Fibroblast of upper back skin (primary cell): ENCODE measurements around the gene LDLRAD4.
"Not testable (repeated sequence)": the region's sequence is repeated elsewhere in the genome, so short reads cannot be mapped to it uniquely, and the experiment has no call there.

ENCODE experiments used
- DNase-seq: peaks from one replicate; pipeline ENCODE4 v3.0.0-alpha.2; 2013

The LDLRAD4 gene

GRCh38 chr18:13585379-13586153 is 367.0 kb downstream of the LDLRAD4 start:
- no peak for DNase-seq

- no peak for DNase-seq
Observed at GRCh38 chr18:13587001-13587400, 368.4 kb downstream of the LDLRAD4 start.

GRCh38 chr18:13587477-13587876 is 368.9 kb downstream of the LDLRAD4 start:
- DNase-seq: no peak

GRCh38 chr18:13587937-13588336 is 369.4 kb downstream of the LDLRAD4 start:
- DNase-seq: peak; percentile 15

- no peak for DNase-seq
Observed at GRCh38 chr18:13589316-13589715, 370.8 kb downstream of the LDLRAD4 start.

GRCh38 chr18:13589943-13590342 is 371.4 kb downstream of the LDLRAD4 start:
- DNase-seq: no peak

GRCh38 chr18:13592246-13592645 is 373.7 kb downstream of the LDLRAD4 start:
- DNase-seq: no peak

- DNase-seq: no peak
Observed at GRCh38 chr18:13594551-13594950, 376.0 kb downstream of the LDLRAD4 start.

- DNase-seq: no peak
Observed at GRCh38 chr18:13597068-13597467, 378.5 kb downstream of the LDLRAD4 start.

GRCh38 chr18:13598591-13598990 is 380.0 kb downstream of the LDLRAD4 start:
- DNase-seq: no peak

- DNase-seq: no peak
Observed at GRCh38 chr18:13599031-13599430, 380.5 kb downstream of the LDLRAD4 start.

GRCh38 chr18:13603304-13604019 is 384.9 kb downstream of the LDLRAD4 start:
- DNase-seq: no peak

GRCh38 chr18:13604786-13605185 is 386.2 kb downstream of the LDLRAD4 start:
- DNase-seq: no peak

GRCh38 chr18:13605477-13605876 is 386.9 kb downstream of the LDLRAD4 start:
- DNase-seq: no peak

GRCh38 chr18:13605901-13606300 is 387.3 kb downstream of the LDLRAD4 start:
- DNase-seq: no peak

- DNase-seq: no peak
Observed at GRCh38 chr18:13606604-13607254, 388.2 kb downstream of the LDLRAD4 start.

GRCh38 chr18:13608024-13608562 is 389.5 kb downstream of the LDLRAD4 start:
- not testable (repeated sequence) for DNase-seq

GRCh38 chr18:13608791-13609532 is 390.4 kb downstream of the LDLRAD4 start:
- DNase-seq: no peak

- no peak for DNase-seq
Observed at GRCh38 chr18:13610555-13611141, 392.1 kb downstream of the LDLRAD4 start.

- no peak for DNase-seq
Observed at GRCh38 chr18:13611142-13611600, 392.6 kb downstream of the LDLRAD4 start.

GRCh38 chr18:13611601-13612195 is 393.1 kb downstream of the LDLRAD4 start:
- peak; percentile 37 for DNase-seq
